H9 (cell line): Measurements from ENCODE around the gene FAM204A. TPM values are rescaled to one million over a fixed set of nuclear protein-coding genes. Genes with fewer than 3 reads are reported as not detected.

ENCODE experiments used
- DNase-seq: peaks from one replicate; pipeline ENCODE4 v3.0.0-alpha.2; 2017
- H2AFZ ChIP-seq: one replicate; pipeline ENCODE4 v1.6.1; 2013; ENCODE audit warnings: mild to moderate bottlenecking, low read length, control low read depth, moderate library complexity
- H2AK5ac ChIP-seq: 2 replicates; pipeline ENCODE4 v1.6.1; 2013; ENCODE audit warnings: low read length, control low read depth, mixed read lengths; ENCODE audit not compliant: insufficient read length
- H2BK120ac ChIP-seq: one replicate; pipeline ENCODE4 v1.6.1; 2013; ENCODE audit warnings: low read depth, mild to moderate bottlenecking, low read length, control low read depth, inconsistent platforms; ENCODE audit not compliant: poor library complexity, severe bottlenecking
- H2BK12ac ChIP-seq: 2 replicates; pipeline ENCODE4 v1.6.1; 2013; ENCODE audit warnings: low read length, control low read depth, mixed read lengths, low read depth; ENCODE audit not compliant: insufficient read length
- H2BK15ac ChIP-seq: 2 replicates; pipeline ENCODE4 v1.6.1; 2013; ENCODE audit warnings: low read depth, low read length, control low read depth
- H2BK20ac ChIP-seq: one replicate; pipeline ENCODE4 v1.6.1; 2013; ENCODE audit warnings: low read depth, mild to moderate bottlenecking, low read length, control low read depth, inconsistent platforms; ENCODE audit not compliant: poor library complexity, severe bottlenecking
- H2BK5ac ChIP-seq: 2 replicates; pipeline ENCODE4 v1.6.1; 2013; ENCODE audit warnings: low read length, control low read depth, mixed read lengths; ENCODE audit not compliant: insufficient read length
- H3K14ac ChIP-seq: 2 replicates; pipeline ENCODE4 v1.6.1; 2013; ENCODE audit warnings: low read length, control low read depth; ENCODE audit not compliant: insufficient read depth
- H3K18ac ChIP-seq: 2 replicates; pipeline ENCODE4 v1.6.1; 2013; ENCODE audit warnings: low read depth, mild to moderate bottlenecking, mixed read lengths, low read length, control low read depth; ENCODE audit not compliant: insufficient read length
- H3K23ac ChIP-seq: 2 replicates; pipeline ENCODE4 v1.6.1; 2013; ENCODE audit warnings: low read length, control low read depth, mixed read lengths, low read depth; ENCODE audit not compliant: insufficient read length
- H3K23me2 ChIP-seq: 2 replicates; pipeline ENCODE4 v1.6.1; 2013; ENCODE audit warnings: low read depth, mild to moderate bottlenecking, mixed read lengths, low read length, control low read depth; ENCODE audit not compliant: insufficient read length, poor library complexity, severe bottlenecking
- H3K27ac ChIP-seq: 2 replicates; pipeline ENCODE4 v1.5.1; 2013; ENCODE audit warnings: low read length, control low read depth, mixed read lengths, low read depth; ENCODE audit not compliant: insufficient read length
- H3K27me3 ChIP-seq: 2 replicates; pipeline ENCODE4 v1.6.1; 2013; ENCODE audit warnings: low read length, control low read depth, inconsistent platforms; ENCODE audit not compliant: insufficient read depth
- H3K4ac ChIP-seq: 2 replicates; pipeline ENCODE4 v1.6.1; 2013; ENCODE audit warnings: low read depth, mild to moderate bottlenecking, control low read depth, inconsistent platforms, low read length, moderate library complexity
- H3K4me1 ChIP-seq: 2 replicates; pipeline ENCODE4 v1.6.1; 2013; ENCODE audit warnings: low read length, control low read depth, inconsistent platforms; ENCODE audit not compliant: insufficient read depth
- H3K4me2 ChIP-seq: 2 replicates; pipeline ENCODE4 v1.6.1; 2013; ENCODE audit warnings: low read length, control low read depth, mixed read lengths; ENCODE audit not compliant: insufficient read length, insufficient read depth
- H3K56ac ChIP-seq: 2 replicates; pipeline ENCODE4 v1.6.1; 2013; ENCODE audit warnings: low read depth, mild to moderate bottlenecking, mixed read lengths, low read length, control low read depth; ENCODE audit not compliant: insufficient read length
- H3K79me1 ChIP-seq: 2 replicates; pipeline ENCODE4 v1.6.1; 2013; ENCODE audit warnings: low read depth, mild to moderate bottlenecking, moderate library complexity, low read length, control low read depth, inconsistent platforms; ENCODE audit not compliant: insufficient read depth, poor library complexity, severe bottlenecking
- H3K79me2 ChIP-seq: 2 replicates; pipeline ENCODE4 v1.6.1; 2013; ENCODE audit warnings: low read length, control low read depth, inconsistent platforms; ENCODE audit not compliant: insufficient read depth
- H3K9ac ChIP-seq: 2 replicates; pipeline ENCODE4 v1.6.1; 2013; ENCODE audit warnings: low read length, control low read depth, mixed read lengths; ENCODE audit not compliant: insufficient read length; ENCODE audit errors: extremely low read depth
- H3K9me3 ChIP-seq: one replicate; pipeline ENCODE4 v1.6.1; 2013; ENCODE audit warnings: low read depth, low read length, inconsistent platforms; ENCODE audit not compliant: control insufficient read depth
- H3T11ph ChIP-seq: one replicate; pipeline ENCODE4 v1.6.1; 2013; ENCODE audit warnings: mild to moderate bottlenecking, low read length, control low read depth, inconsistent platforms
- H4K20me1 ChIP-seq: one replicate; pipeline ENCODE4 v1.6.1; 2013; ENCODE audit not compliant: control insufficient read depth, insufficient read length, insufficient read depth
- H4K5ac ChIP-seq: 2 replicates; pipeline ENCODE4 v1.6.1; 2013; ENCODE audit warnings: low read depth, mild to moderate bottlenecking, mixed read lengths, low read length, control low read depth; ENCODE audit not compliant: insufficient read length
- H4K8ac ChIP-seq: replicated peaks from 2 replicates; pipeline ENCODE4 v1.6.1; 2013; ENCODE audit warnings: low read length, control low read depth, mixed read lengths, low read depth; ENCODE audit not compliant: insufficient read length
- H4K91ac ChIP-seq: 2 replicates; pipeline ENCODE4 v1.6.1; 2013; ENCODE audit warnings: low read depth, mild to moderate bottlenecking, moderate library complexity, mixed read lengths, low read length, control low read depth; ENCODE audit not compliant: insufficient read length
- H3K27ac Mint-ChIP-seq, 3 experiments: 2 replicates in 2 of 3; 3 replicates in 1 of 3; pipeline ENCODE4 v1.8.0; 2020 to 2021; ENCODE audit warnings: mixed read lengths in 3 of 3, mild to moderate bottlenecking in 1 of 3, moderate library complexity in 1 of 3
- H3K27me3 Mint-ChIP-seq: 2 replicates; pipeline ENCODE4 v1.8.0; 2021; ENCODE audit warnings: low read depth, mild to moderate bottlenecking, moderate library complexity, mixed read lengths
- H3K36me3 Mint-ChIP-seq, 3 experiments: 2 replicates in 2 of 3; 3 replicates in 1 of 3; pipeline ENCODE4 v1.8.0; 2020 to 2021; ENCODE audit warnings: low read depth in 3 of 3, mixed read lengths in 3 of 3; ENCODE audit not compliant: insufficient read depth in 1 of 3
- H3K4me1 Mint-ChIP-seq, 2 experiments: 2 replicates each; pipeline ENCODE4 v1.8.0; 2020; ENCODE audit warnings: mixed read lengths in 2 of 2
- H3K4me3 Mint-ChIP-seq, 2 experiments: 2 replicates in 1 of 2; 3 replicates in 1 of 2; pipeline ENCODE4 v1.8.0; 2020 to 2021; ENCODE audit warnings: mild to moderate bottlenecking in 2 of 2, mixed read lengths in 2 of 2, moderate library complexity in 1 of 2
- H3K9me3 Mint-ChIP-seq, 2 experiments: 2 replicates in 1 of 2; 3 replicates in 1 of 2; pipeline ENCODE4 v1.8.0; 2020; ENCODE audit warnings: mild to moderate bottlenecking in 2 of 2, mixed read lengths in 2 of 2, moderate library complexity in 1 of 2
- CTCF ChIP-seq: fragments of 200-600 bp; sonication (generic); conservative IDR thresholded peaks from 3 replicates; pipeline ENCODE4 v1.8.0; 2021; ENCODE audit warnings: antibody characterized with exemption, mild to moderate bottlenecking
- WGBS: extraction: QIAGEN DNeasy Blood & Tissue Kit; methylation state at CpG from one replicate; pipeline ENCODE4 v1.1.7; 2013; ENCODE audit warnings: missing lambda C conversion rate, low lambda C conversion rate, mixed read lengths; ENCODE audit not compliant: insufficient read length; ENCODE audit errors: extremely low coverage; 5-methylcytosine and 5-hydroxymethylcytosine counted together
- total RNA-seq: library from RNA; stranded (reverse); gene quantifications from 2 replicates; pipeline ENCODE4 v1.2.1, GENCODE V29; 2021

Gene FAM204A
- total RNA-seq, 1 experiment from 2014 or later = 42.5 TPM

- H4K5ac ChIP-seq = no peak overlapping the region
- H3K36me3 Mint-ChIP-seq = peaks cover 2 to 5% (median 4%) of the 10 kb centered on the region in 3 experiments; a peak in 2 of 7 replicates
- H3K23ac ChIP-seq = no peak overlapping the region
Observed at GRCh38 chr10:118273662-118274061, 68.5 kb downstream of the FAM204A start.

More at GRCh38 chr10:118273662-118274061, 68.5 kb downstream of the FAM204A start:
- no peak overlapping the region for H2BK20ac ChIP-seq
- H3K9ac ChIP-seq = no peak overlapping the region
- H2BK120ac ChIP-seq = no peak overlapping the region
- H3K4me3 Mint-ChIP-seq = no peak overlapping the region
- H2BK5ac ChIP-seq = no peak overlapping the region
- no peak overlapping the region for H3T11ph ChIP-seq
- H3K27ac Mint-ChIP-seq = no peak overlapping the region
- WGBS = no CpG with 5 or more reads among the region's 1 CpG
- H2AK5ac ChIP-seq = no peak overlapping the region
- peaks cover 25% of the 10 kb centered on the region for H3K27me3 Mint-ChIP-seq
- no peak overlapping the region for H2AFZ ChIP-seq
- TF ChIP-seq CTCF = no peak
- no peak overlapping the region for H3K4me2 ChIP-seq
- no peak overlapping the region for H4K8ac ChIP-seq
- no peak overlapping the region for H3K18ac ChIP-seq
- no peak overlapping the region for H4K91ac ChIP-seq
- peaks cover 4% of the 10 kb centered on the region for H3K23me2 ChIP-seq
- DNase-seq = no peak
- H3K56ac ChIP-seq = no peak overlapping the region
- H3K27ac ChIP-seq = no peak overlapping the region
- no peaks in the 10 kb centered on the region for H3K9me3 ChIP-seq
- H3K4me1 ChIP-seq = peaks cover 2% of the 10 kb centered on the region; the same call in 1 of the 2 replicates
- peaks cover 5% of the 10 kb centered on the region; the same call in 1 of the 2 replicates for H3K27me3 ChIP-seq
- H3K9me3 Mint-ChIP-seq = peaks cover 5 to 7% of the 10 kb centered on the region in 2 experiments
- no peaks in the 10 kb centered on the region for H3K79me1 ChIP-seq
- H3K4me1 Mint-ChIP-seq = peaks cover 21 to 25% of the 10 kb centered on the region in 2 experiments
- no peak overlapping the region for H2BK12ac ChIP-seq
- no peaks in the 10 kb centered on the region for H4K20me1 ChIP-seq
- no peaks in the 10 kb centered on the region for H3K79me2 ChIP-seq
- H3K4ac ChIP-seq = no peak overlapping the region
- H3K14ac ChIP-seq = no peak overlapping the region
- no peak overlapping the region for H2BK15ac ChIP-seq
